GM13977 (cell line): ENCODE measurements around the gene DIPK1A.
"Not testable (repeated sequence)": the region's sequence is repeated elsewhere in the genome, so short reads cannot be mapped to it uniquely, and the experiment has no call there.

Experiments used
- DNase-seq: peaks from one replicate; pipeline ENCODE4 v3.0.0; 2012; ENCODE audit warnings: low spot score
- in situ Hi-C: fragments of 300-500 bp; cut with MboI; formaldehyde crosslinking; loops from one replicate; pipeline ENCODE4 v1.12.0; 2022; ENCODE audit warnings: low sequenced_read_pairs, low pct_unique_long_range_greater_than_20kb, mixed read lengths, inconsistent platforms; ENCODE audit not compliant: unreplicated experiment
- TF ChIP-seq, protein P1 (sequence below): IDR thresholded peaks from 2 replicates; pipeline ENCODE4 v1.5.1; 2012; ENCODE audit warnings: mild to moderate bottlenecking, control low read depth; ENCODE audit not compliant: insufficient read depth; ENCODE audit errors: extremely low read depth, missing control alignments

The DIPK1A gene

GRCh38 chr1:92972409-92973129 is 11.3 kb upstream of the DIPK1A start:
- in situ Hi-C loops = no loop called here
- TF ChIP-seq, protein P1, sequence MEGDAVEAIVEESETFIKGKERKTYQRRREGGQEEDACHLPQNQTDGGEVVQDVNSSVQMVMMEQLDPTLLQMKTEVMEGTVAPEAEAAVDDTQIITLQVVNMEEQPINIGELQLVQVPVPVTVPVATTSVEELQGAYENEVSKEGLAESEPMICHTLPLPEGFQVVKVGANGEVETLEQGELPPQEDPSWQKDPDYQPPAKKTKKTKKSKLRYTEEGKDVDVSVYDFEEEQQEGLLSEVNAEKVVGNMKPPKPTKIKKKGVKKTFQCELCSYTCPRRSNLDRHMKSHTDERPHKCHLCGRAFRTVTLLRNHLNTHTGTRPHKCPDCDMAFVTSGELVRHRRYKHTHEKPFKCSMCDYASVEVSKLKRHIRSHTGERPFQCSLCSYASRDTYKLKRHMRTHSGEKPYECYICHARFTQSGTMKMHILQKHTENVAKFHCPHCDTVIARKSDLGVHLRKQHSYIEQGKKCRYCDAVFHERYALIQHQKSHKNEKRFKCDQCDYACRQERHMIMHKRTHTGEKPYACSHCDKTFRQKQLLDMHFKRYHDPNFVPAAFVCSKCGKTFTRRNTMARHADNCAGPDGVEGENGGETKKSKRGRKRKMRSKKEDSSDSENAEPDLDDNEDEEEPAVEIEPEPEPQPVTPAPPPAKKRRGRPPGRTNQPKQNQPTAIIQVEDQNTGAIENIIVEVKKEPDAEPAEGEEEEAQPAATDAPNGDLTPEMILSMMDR = no peak
- no peak for DNase-seq

GRCh38 chr1:92971932-92972331 is 10.7 kb upstream of the DIPK1A start:
- in situ Hi-C loops, DNase-seq: not testable (repeated sequence)

DNA sequence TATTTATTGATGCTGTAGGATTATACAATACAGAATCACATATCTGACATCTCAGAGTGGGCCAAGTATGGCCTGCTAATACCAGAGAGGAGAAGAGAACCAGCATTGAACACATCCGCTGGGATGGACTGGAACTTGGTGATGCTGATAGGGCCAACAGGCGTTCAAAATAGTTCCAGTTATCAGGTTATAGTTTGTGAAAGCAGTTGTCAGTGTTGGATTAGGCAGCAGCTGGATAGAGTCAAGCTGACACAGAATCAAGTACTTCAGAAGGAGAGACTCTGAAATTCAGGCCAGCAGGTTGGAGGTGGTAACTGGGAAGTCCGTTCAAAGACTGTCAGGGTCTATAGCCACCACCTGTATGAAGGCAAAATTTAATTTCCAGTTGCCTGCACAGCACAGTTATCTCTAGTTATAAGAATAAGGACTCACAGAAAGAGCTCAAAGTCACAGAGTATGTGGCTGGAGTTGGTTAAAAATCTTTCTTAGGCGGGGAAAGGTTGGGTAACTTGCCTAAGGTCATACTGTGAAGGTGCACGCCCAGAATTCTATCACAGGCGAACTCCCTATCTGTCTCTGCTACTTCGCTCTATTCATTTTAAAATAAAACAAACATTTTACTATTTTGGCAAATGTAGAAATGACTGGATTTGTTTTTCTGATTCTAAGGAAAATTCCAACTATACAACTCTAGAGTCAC is 9.9 kb upstream of the DIPK1A start:
- TF ChIP-seq, protein P1 = no peak
- in situ Hi-C loops = no loop called here
- DNase-seq = no peak

- in situ Hi-C loops = no loop called here
- TF ChIP-seq, protein P1 = no peak
- DNase-seq = no peak
Observed at GRCh38 chr1:92969517-92969916, 8.3 kb upstream of the DIPK1A start.

GRCh38 chr1:92968138-92969032 is 7.1 kb upstream of the DIPK1A start:
- TF ChIP-seq, protein P1 = peak; percentile 65
- DNase-seq = no peak
- in situ Hi-C loops = no loop called here

GRCh38 chr1:92964998-92965397 is 3.7 kb upstream of the DIPK1A start:
- TF ChIP-seq, protein P1 = no peak
- in situ Hi-C loops = no loop called here
- no peak for DNase-seq
